Endothelial cell (in vitro differentiated cells): ENCODE results near the gene TTC33. TPM values are rescaled to one million over a fixed set of nuclear protein-coding genes. Genes with fewer than 3 reads are reported as not detected.

Experiments
- DNase-seq: peaks from one replicate; pipeline ENCODE4 v3.0.0; 2021; ENCODE audit warnings: low spot score
- H3K27ac Mint-ChIP-seq: one replicate; pipeline ENCODE4 v1.8.0; 2021; ENCODE audit warnings: mixed read lengths, inconsistent platforms; ENCODE audit not compliant: unreplicated experiment
- H3K27me3 Mint-ChIP-seq: one replicate; pipeline ENCODE4 v1.8.0; 2021; ENCODE audit warnings: mild to moderate bottlenecking, moderate library complexity, mixed read lengths, inconsistent platforms; ENCODE audit not compliant: unreplicated experiment
- H3K36me3 Mint-ChIP-seq: one replicate; pipeline ENCODE4 v1.8.0; 2021; ENCODE audit warnings: mild to moderate bottlenecking, low read depth, mixed read lengths, inconsistent platforms; ENCODE audit not compliant: unreplicated experiment
- H3K4me1 Mint-ChIP-seq: one replicate; pipeline ENCODE4 v1.8.0; 2021; ENCODE audit warnings: mild to moderate bottlenecking, mixed read lengths, inconsistent platforms; ENCODE audit not compliant: unreplicated experiment
- H3K4me3 Mint-ChIP-seq: one replicate; pipeline ENCODE4 v1.8.0; 2021; ENCODE audit warnings: mild to moderate bottlenecking, mixed read lengths, inconsistent platforms; ENCODE audit not compliant: unreplicated experiment
- H3K9me3 Mint-ChIP-seq: one replicate; pipeline ENCODE4 v1.8.0; 2021; ENCODE audit warnings: mixed read lengths, inconsistent platforms; ENCODE audit not compliant: unreplicated experiment
- total RNA-seq: library from RNA; stranded (reverse); fragmentation: NEBNext Ultra II Directional; extraction: Animal tissue kit (Norgen Biotek cat#: 25700); gene quantifications from one replicate; pipeline ENCODE4 v1.2.1, GENCODE V29; 2021; ENCODE audit not compliant: unreplicated experiment
- TF ChIP-seq, protein P1 (sequence below): fragments of 200-600 bp; sonication (generic); IDR thresholded peaks from one replicate; pipeline ENCODE4 v1.5.0; 2021; ENCODE audit warnings: antibody characterized with exemption; ENCODE audit not compliant: unreplicated experiment

Gene TTC33
- total RNA-seq, 1 donor from 2014 or later: 8.6 TPM

DNA sequence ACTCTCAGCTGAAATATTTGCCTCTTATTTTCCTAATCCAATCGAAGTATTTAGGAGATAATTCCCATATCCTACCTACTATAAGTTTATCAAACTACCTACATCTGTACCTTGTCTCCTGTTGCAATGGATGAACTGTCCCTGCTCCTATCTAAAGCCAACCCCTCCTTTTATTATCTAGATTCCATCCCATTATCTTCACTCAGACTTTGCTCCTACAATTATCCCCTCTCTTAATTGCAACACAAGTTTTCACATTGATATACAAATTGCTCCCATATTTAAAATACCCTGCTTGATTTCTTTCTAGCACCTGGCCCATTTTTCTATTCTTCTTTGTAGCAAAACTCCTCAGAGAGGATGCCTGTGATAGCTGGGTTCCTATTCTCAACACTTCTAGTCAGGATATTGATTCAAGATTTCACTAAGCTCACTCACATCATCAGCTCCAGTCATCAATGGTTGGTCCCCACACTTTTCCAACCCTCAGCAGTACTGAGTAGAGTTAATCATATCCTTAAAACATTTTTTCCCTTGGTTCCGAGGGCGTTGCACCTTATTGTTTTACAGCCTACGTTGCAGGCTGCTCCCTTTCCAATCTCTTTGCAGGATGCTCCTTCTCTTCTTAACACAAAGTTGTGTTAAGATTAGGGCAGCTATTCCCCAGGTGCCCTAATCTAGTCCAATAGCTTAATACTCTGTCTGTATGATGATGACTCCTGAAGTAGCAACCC, 253.9 kb downstream of the TTC33 start:
- Mint-ChIP-seq H3K4me1 (no peaks in the 10 kb centered on the region), H3K9me3 (no peaks in the 10 kb centered on the region), H3K36me3 (no peaks in the 10 kb centered on the region), H3K4me3 (no peak overlapping the region), H3K27ac (no peak overlapping the region), H3K27me3 (no peaks in the 10 kb centered on the region)
- TF ChIP-seq, protein P1, sequence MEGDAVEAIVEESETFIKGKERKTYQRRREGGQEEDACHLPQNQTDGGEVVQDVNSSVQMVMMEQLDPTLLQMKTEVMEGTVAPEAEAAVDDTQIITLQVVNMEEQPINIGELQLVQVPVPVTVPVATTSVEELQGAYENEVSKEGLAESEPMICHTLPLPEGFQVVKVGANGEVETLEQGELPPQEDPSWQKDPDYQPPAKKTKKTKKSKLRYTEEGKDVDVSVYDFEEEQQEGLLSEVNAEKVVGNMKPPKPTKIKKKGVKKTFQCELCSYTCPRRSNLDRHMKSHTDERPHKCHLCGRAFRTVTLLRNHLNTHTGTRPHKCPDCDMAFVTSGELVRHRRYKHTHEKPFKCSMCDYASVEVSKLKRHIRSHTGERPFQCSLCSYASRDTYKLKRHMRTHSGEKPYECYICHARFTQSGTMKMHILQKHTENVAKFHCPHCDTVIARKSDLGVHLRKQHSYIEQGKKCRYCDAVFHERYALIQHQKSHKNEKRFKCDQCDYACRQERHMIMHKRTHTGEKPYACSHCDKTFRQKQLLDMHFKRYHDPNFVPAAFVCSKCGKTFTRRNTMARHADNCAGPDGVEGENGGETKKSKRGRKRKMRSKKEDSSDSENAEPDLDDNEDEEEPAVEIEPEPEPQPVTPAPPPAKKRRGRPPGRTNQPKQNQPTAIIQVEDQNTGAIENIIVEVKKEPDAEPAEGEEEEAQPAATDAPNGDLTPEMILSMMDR: no peak
- DNase-seq: no peak

DNA sequence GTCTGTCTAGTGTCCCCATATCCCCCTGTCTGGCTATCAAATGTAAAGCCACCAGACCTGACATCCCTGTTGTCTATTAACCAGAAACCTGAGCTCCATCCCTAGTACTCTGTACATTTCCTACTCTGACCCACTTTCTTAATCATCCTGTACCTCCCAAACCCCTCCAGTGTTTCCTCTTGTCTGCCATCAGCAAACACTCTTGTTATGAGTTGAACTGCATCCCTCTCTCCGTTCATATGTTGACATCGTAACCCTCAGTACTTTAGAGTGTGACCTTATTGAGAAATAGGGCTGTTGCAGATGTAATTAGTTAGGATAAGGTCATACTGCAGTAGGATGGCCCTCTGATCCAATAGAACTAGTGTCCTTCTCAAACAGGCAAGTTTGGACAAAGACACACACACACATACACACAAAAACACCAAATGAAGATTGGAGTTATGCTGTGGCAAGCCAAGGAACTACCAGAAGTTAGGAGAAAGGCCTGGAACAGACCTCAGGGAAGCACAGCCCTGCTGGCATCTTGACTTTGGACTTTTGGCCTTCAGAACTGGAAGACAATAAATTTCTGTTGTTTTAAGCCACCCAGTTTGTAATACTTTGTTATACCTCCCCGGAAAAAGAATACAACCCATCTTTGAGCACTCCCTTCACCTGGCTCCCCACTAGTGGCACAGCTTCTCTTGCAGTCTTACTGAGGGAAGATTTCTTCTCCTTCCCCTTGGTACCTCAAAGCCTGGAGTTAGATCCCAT, 256.1 kb downstream of the TTC33 start:
- no peaks in the 10 kb centered on the region for H3K36me3 Mint-ChIP-seq
- no peaks in the 10 kb centered on the region for H3K4me1 Mint-ChIP-seq
- H3K9me3 Mint-ChIP-seq: no peaks in the 10 kb centered on the region
- DNase-seq: no peak
- H3K27me3 Mint-ChIP-seq: no peaks in the 10 kb centered on the region
- no peak overlapping the region for H3K4me3 Mint-ChIP-seq
- TF ChIP-seq, protein P1: no peak
- H3K27ac Mint-ChIP-seq: no peak overlapping the region

DNA sequence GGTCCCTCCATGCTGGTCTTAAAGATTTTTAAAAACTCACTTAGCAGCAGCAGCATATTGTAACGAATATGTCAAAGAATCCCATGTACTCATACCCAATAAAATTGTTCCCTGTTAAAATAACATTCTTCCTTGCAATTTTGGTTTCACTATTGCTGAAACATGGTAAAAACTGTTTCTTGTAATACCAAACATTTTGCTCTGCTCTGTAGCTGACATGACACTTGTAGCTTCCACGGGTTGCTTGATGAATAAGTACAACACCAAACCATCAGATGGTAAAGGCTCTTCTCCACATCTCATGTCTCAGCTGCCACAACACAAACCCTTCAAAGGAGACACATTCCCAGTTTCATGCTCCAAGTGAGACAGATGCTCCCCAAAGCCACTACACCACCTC, 256.8 kb downstream of the TTC33 start:
- TF ChIP-seq, protein P1: no peak
- Mint-ChIP-seq H3K4me1 (no peaks in the 10 kb centered on the region), H3K9me3 (no peaks in the 10 kb centered on the region), H3K4me3 (no peak overlapping the region), H3K27ac (no peak overlapping the region), H3K27me3 (no peaks in the 10 kb centered on the region), H3K36me3 (no peaks in the 10 kb centered on the region)
- no peak for DNase-seq

DNA sequence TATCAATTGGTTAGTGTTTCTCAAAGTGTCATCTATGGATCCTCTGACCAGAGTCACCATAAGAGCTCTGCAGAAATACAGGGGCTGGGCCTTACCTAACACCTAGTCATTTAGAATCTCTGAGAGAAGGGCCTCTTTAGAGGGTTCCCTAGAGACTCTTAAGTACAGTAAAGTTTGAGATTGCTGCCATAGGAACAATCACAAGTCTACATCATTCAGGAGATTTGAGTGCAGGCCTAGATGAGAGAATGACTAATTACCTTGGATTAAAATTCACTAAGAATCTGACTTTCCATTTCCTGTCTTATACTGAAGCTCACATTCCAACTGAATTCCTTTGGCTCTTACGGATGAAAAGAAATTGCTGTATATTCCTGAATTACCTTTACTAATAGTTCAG, 258.2 kb downstream of the TTC33 start:
- Mint-ChIP-seq H3K36me3 (no peaks in the 10 kb centered on the region), H3K27me3 (peaks cover 1% of the 10 kb centered on the region), H3K4me1 (no peaks in the 10 kb centered on the region), H3K4me3 (no peak overlapping the region), H3K9me3 (no peaks in the 10 kb centered on the region), H3K27ac (no peak overlapping the region)
- TF ChIP-seq, protein P1: no peak
- no peak for DNase-seq

DNA sequence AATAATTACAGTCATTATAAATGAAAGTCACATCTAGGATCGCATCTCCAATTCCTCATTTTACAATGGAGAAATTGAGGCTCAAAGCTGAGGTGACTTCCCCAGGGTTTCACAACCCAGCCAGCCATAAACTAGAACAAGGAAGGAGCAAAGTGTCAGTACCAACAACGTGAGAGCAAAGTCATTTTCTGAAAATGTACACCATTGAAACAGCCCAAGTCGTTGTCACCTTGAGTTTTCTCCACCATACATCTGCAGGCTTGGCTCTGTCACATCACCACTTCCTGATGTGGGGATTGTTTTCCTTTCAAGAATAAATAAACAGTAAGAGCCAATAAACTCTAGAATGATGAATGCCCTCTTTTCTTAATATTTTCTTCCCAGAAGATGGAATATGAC, 260.5 kb downstream of the TTC33 start:
- H3K9me3 Mint-ChIP-seq: no peaks in the 10 kb centered on the region
- H3K4me1 Mint-ChIP-seq: no peaks in the 10 kb centered on the region
- TF ChIP-seq, protein P1: no peak
- H3K4me3 Mint-ChIP-seq: no peak overlapping the region
- H3K36me3 Mint-ChIP-seq: no peaks in the 10 kb centered on the region
- no peak for DNase-seq
- H3K27ac Mint-ChIP-seq: no peak overlapping the region
- peaks cover 2% of the 10 kb centered on the region for H3K27me3 Mint-ChIP-seq
